ENCODE measurements around the gene ELMO1.

ELMO1 gene

DNA sequence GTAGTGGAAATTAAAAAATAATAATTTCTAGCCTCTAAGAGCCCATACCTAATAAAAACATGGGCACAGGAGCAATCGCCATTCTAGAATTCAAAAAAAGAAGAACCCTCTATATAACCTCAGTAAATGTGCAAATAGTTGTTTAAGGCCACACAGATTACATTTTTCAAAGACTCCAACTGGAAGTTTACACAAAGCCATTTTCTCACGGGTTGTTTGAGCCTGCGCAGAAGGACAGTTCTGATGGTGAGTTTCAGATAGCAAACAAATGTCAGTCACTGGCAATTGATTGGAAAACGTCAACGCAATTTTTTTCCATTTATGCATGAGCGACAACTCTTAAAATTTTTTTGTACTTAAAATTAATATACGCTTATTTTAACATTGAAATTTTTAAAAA is 23.0 kb upstream of the ELMO1 start:
- no peak for DNase-seq

DNA sequence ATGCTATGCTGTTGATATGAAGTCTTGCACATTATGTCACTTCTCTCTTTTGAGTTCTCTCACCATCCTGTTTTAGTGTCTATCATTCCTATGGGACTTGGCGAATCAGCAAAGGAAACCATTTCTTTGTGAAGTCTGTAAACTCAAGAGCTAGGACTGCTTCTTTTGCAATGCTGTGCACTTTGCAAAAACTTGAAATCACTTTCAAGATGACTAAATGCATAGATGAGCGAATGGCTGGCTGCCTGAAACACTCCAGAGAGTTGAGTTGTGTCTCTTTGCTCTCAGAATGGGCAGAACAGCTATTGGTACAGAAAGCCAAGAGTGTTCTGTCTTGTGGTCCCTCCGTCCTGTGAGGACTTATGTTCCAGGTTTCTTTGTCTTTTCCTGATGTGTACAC is 18.3 kb upstream of the ELMO1 start:
- DNase-seq, result peak; percentile 68

DNA sequence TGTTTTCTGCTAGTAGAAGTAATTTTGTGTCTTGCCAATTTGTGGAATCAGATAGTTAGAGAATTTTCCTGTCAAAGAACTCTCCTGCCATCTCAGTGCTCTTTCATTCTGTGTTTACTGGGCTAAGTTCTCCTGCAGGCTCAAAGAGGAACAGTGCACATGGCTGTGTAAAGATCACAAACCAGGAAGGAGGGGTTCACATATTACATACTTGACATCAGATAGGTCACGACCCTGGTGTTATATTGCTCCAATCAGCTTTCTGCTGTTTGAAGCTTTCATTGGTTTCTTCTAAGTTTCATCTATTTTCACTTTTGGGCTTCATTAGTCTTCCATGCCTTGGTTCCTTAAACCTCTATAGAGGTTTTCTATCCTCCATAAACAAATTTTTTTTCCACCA is 13.5 kb upstream of the ELMO1 start:
- peak; percentile 58 for DNase-seq

- no peak for DNase-seq
These were observed 6.4 kb upstream of the ELMO1 start for GRCh38 chr7:37455081-37455480.

DNA sequence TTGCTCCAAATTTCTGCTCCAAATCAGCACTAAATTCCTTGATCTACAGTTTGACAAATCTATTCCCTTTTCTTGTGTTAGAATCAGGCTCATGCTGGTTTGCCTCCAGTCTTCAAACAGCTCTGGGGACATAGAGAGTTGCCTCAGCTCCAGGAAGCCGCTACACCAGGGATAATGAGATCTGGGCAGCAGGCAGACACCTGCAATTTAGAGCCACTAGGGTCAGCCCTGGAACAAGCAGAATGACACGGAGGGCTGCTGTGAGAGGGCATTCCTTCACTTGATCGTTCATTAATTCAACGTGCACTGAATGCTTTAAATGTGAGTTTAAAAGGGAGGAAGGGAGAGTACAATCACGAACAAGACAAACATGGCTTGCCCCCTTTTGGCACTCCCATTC is 3.7 kb upstream of the ELMO1 start:
- DNase-seq, result no peak

DNA sequence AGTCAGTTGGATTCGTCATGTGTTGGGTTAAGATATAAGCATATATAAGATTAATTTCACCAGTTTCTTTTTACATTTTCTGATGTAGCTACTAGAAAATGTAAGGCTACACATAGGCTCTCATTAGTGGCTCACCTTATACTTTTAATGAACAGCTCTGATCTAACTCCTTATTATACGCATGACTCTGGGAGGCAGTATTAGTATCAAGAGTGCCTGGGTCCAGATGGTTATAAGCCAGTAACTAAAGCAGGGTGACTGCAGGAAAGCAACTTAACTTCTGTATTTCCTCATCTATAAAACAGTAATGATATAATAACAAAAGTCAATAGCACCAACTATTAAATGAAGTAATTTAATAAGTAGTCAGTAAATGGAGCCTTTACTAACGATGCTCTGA is 1.4 kb upstream of the ELMO1 start:
- DNase-seq, result no peak

GRCh38 chr7:37449621-37450020 is 957 bp upstream of the ELMO1 start:
- no peak for DNase-seq

DNA sequence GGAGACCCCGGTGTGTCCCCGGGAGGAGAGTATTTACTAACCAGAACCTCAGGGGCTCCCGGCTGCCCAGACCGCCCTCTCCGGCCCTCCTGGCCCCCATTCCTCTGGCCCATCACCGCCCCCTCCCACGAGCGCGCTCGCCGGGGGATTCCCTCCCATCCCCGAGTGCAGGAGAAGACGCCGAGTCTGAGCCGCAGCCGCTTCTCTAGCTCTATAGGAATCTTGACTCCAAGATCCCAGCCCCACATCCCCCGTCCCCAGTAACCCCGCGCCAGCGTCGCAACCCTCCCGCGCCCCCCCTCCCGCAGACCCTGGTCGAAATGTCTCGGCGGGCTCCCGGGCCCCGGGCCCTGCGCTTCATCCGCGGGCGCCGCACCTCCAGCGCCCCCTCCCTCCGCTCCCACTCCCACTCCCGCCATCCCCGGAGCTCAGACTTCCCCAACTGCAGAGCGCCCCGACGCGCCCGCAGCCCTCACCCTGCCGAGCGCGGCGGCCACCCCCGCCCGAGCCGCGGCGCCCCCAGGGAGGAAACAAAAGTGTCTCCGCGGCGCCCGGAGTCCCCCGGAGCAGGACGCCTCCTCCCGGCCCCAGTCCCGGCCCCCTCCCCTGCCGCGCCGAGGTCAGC is 541 bp downstream of the ELMO1 start:
- peak; percentile 25 for DNase-seq

DNA sequence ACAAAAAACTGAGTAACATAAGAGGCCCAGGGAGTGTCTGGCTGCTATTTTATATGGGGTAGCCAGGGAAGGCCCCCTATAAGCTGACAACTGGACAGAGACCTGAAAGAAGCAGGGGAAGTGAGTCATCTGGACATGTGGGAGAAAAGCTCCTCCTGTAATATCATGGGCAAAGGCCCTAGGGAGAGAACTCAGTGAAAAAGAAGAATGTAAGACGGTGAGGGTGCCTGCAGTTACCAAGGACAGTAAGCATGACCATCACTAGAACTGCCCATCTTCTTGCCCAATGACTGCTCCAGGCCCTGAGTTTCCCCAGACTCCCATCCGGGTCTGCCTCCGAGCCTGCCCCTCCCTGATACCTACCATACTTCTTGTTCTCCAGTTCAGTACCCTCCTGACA is 2.3 kb downstream of the ELMO1 start:
- peak; percentile 50 for DNase-seq

GRCh38 chr7:37445790-37446189 is 2.9 kb downstream of the ELMO1 start:
- peak; percentile 38 for DNase-seq

GRCh38 chr7:37445064-37445723 is 3.5 kb downstream of the ELMO1 start:
- DNase-seq, result peak; percentile 95

DNA sequence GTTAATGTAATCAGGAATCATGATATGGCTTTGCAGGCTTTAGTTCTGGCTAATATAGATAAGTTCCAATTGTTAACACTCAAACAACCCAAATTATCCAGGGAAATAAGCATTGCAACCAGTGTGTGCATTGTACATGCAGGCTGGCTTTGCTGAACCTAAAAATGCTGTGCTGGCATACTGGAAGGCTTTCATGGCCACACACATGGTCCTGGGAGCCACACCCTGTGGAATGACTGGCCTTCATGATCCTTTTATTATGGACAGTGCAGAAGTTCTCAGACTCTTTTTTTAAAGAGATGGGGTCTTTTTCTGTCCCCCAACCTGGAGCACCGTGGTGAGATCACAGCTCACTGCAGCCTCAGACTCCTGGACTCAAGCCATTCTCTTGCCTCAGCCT is 5.0 kb downstream of the ELMO1 start:
- DNase-seq, result no peak

DNA sequence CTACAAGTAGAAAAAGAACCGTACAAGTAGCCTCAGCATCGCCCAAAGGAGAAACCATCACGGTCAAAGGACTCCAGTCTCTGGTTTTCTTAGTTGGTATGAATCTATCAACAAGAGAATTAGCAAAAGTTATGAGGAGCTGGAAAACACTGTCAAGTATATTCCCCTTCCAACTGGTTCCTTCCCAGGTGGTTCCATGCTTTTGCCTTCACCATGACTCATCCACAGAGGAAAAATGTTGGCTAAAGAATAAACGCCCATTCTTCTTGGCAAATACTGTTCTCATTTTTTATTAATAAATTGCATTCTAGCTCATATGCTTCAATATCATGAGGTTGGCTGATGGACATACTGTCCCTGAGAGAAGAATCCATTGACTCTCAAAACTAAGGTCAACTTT is 6.4 kb downstream of the ELMO1 start:
- DNase-seq, result no peak

DNA sequence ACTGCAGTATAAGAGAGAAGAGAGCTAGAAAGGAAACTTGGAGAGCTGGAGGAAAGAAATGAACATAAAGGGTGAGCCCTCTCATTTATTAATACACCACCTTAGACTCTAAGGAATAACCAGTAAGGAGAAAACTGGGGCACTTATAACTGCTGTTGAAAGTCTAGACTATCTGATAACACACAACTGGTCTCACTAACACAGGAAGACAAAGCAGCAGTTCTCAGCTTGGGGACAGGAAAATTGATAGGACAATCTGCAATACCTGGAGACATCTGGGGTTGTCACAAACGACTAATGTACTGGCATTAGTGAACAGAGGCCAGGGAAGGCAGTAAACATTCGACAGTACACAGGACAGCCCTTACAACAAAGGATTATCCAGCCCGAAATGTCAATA is 6.8 kb downstream of the ELMO1 start:
- no peak for DNase-seq

DNA sequence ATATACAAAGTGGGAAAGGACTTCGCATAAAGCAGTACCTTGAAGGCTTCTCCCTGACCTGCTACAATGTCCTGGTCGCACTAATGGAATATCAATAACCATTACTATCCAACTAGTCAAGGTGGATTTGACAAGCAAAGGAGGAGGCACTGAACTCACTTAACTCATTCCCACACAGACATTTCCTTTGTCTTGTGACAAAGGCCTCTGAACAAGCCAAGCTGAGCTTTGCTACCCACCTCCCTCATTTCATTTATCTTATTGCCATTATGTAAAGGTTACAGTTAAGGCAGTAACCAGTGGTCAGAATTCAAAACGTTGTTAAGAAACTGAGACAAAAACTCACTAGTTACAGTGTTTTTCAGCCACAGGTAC is 7.3 kb downstream of the ELMO1 start:
- peak; percentile 45 for DNase-seq

DNA sequence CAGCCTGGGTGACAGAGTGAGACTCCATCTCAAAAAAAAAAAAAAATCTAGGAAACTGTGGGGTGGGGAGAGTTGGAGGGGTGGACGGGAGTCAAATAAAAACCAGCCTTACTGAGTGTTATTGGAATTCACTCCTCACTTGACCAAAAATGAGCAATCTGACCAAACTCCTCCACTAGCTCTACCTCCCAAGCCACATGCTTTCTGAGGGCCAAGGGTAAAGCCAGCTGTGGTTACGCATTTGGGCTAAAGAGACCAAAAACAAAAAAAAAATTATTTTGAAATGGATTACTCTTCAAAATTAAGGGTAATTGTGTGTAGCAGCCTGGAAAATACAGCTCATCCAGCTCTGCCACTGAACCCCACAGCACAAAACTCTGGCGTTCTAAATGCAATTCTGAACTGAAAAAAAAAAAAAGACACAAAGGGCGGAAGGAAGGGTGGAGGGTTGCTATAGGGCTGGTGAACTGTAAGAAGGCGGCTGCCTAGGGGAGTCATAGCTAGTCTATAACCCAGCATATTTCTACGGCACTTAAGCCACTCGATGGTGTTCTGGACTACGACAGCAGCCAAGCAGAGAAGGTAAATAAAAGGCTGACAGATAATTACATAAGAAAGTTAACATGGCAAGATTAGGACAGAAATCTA is 7.8 kb downstream of the ELMO1 start:
- peak; percentile 29 for DNase-seq

- DNase-seq, result peak; percentile 13
These were observed 9.0 kb downstream of the ELMO1 start for GRCh38 chr7:37439653-37440026.

- DNase-seq, result no peak
These were observed 9.6 kb downstream of the ELMO1 start for GRCh38 chr7:37438906-37439652.

GRCh38 chr7:37435156-37435855 is 13.4 kb downstream of the ELMO1 start:
- no peak for DNase-seq

DNA sequence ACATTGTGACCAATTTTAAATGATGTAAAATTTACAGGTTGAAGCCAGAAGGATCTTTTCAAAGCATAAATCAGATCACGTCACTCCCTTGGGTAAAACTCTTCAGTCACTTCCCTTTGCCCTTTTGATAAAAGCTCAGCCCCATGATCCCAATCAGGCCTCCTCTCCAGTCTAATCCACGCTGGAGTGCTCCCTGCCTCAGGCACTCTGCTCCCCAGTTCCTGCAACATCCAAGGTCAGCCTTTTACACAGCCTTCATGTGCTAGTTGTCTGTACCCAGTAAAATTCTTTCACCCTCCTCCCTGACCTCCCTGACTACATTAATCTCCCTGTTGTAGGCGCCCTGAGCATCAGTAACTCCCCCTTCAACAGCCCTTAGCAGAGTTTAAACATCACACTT is 14.1 kb downstream of the ELMO1 start:
- no peak for DNase-seq

DNA sequence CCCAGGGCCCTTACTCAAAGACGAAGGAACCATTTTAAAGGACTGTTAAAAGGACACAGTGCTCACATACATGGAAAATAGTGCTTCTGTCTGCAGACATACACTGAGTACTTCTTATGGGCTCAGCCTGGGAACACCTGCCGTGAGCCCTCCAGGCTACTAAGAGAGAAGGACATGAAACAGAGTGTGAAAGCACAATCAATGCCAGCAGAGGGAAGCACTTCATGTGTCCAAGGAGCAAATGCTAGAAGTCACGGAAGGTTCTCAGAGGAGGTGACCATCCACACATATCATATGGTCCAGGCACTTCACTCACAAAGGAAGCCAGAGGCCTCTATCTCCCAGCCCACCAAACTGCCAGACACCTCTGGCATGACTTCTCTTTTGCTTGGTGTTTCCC is 15.5 kb downstream of the ELMO1 start:
- peak; percentile 32 for DNase-seq

GRCh38 chr7:37432281-37432920 is 16.3 kb downstream of the ELMO1 start:
- no peak for DNase-seq

- DNase-seq, result no peak
These were observed 17.3 kb downstream of the ELMO1 start for GRCh38 chr7:37431413-37431812.
